Measurements from ENCODE around the gene ZDHHC3. TPM values are rescaled to one million over a fixed set of nuclear protein-coding genes. Genes with fewer than 3 reads are reported as not detected.
"Not testable (repeated sequence)": the region's sequence is repeated elsewhere in the genome, so short reads cannot be mapped to it uniquely, and the experiment has no call there.

The ZDHHC3 gene
- total RNA-seq, 6 donors from 2014 or later: 98.0 to 179 (median 115) TPM

DNA sequence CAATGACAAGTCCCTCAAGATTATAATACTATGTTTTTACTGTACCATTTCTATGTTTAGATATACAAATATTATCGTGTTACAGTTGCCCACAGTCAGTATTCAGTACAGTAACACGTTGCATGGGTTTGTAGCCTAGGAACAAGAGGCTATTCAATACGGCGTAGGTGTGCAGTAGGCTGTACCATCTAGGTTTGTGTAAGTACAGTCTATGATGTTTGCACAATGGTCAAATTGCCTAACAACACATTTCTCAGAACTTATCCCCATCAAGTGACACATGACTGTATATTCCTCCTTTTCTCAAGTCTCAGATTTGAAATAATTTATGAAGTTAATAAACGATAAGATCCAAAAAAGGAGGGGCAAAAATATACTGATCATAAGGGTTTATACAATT is 21.7 kb downstream of the ZDHHC3 start:
- DNase-seq (peak in 1 of 2 donors; percentile 39), ATAC-seq (ENCODE audit: low FRiP score in 2 of 2) (peak; percentile 60)
- TF ChIP-seq, protein P1, sequence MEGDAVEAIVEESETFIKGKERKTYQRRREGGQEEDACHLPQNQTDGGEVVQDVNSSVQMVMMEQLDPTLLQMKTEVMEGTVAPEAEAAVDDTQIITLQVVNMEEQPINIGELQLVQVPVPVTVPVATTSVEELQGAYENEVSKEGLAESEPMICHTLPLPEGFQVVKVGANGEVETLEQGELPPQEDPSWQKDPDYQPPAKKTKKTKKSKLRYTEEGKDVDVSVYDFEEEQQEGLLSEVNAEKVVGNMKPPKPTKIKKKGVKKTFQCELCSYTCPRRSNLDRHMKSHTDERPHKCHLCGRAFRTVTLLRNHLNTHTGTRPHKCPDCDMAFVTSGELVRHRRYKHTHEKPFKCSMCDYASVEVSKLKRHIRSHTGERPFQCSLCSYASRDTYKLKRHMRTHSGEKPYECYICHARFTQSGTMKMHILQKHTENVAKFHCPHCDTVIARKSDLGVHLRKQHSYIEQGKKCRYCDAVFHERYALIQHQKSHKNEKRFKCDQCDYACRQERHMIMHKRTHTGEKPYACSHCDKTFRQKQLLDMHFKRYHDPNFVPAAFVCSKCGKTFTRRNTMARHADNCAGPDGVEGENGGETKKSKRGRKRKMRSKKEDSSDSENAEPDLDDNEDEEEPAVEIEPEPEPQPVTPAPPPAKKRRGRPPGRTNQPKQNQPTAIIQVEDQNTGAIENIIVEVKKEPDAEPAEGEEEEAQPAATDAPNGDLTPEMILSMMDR (IDR thresholded peaks at IDR 0.05): no peak
- peak in 2 of 4 donors; percentile 38 to 78 for TF ChIP-seq EP300 (IDR thresholded peaks at IDR 0.05)
- TF ChIP-seq POLR2AphosphoS5 (IDR thresholded peaks at IDR 0.05): peak in 1 of 2 donors; percentile 31
- no peak for TF ChIP-seq POLR2A (IDR thresholded peaks at IDR 0.05)
- Histone ChIP-seq H3K27ac (peak overlapping the region in 3 of 4 donors; percentile 55 to 83 (median 79)), H3K4me1 (peaks cover 22 to 36% (median 27%) of the 10 kb centered on the region in 4 donors), H3K36me3 (peaks cover 0 to 35% (median 10%) of the 10 kb centered on the region in 4 donors), H3K9me3 (no peaks in the 10 kb centered on the region), H3K4me3 (no peak overlapping the region), H3K27me3 (no peaks in the 10 kb centered on the region)
- 51 to 63% methylated on average over 5 of the region's 5 CpGs for WGBS, 2 donors

DNA sequence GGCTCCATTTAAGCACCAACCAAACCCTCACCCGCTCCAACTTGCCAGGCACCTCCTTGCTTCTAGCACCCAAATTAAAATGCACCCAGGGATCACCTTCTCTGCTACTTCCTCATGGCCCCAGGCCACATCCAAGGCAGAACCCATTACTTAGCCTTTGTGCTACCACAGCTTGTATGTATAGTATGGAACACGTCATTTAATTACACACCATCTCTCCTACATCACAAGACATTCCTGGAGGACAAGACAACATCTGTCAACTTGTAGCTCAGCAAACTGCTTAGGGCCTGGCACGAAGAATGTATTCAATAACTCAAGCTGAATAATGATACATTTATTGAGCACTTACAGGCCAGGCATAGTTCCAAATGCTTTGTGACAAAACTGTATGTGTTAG is 23.3 kb downstream of the ZDHHC3 start:
- no peak overlapping the region for H3K27ac ChIP-seq
- H3K4me3 ChIP-seq: no peak overlapping the region
- TF ChIP-seq, protein P1 (IDR thresholded peaks at IDR 0.05): no peak
- TF ChIP-seq POLR2A (IDR thresholded peaks at IDR 0.05): no peak
- no peak for TF ChIP-seq POLR2AphosphoS5 (IDR thresholded peaks at IDR 0.05)
- TF ChIP-seq EP300 (IDR thresholded peaks at IDR 0.05): no peak
- ATAC-seq (ENCODE audit: low FRiP score in 2 of 2): no peak
- peaks cover 22 to 32% (median 23%) of the 10 kb centered on the region in 4 donors for H3K4me1 ChIP-seq
- H3K9me3 ChIP-seq: no peaks in the 10 kb centered on the region
- DNase-seq: no peak
- 96 to 100% methylated on average over 3 of the region's 3 CpGs for WGBS, 2 donors
- H3K36me3 ChIP-seq: peaks cover 0 to 19% (median 3%) of the 10 kb centered on the region in 4 donors
- H3K27me3 ChIP-seq: no peaks in the 10 kb centered on the region

DNA sequence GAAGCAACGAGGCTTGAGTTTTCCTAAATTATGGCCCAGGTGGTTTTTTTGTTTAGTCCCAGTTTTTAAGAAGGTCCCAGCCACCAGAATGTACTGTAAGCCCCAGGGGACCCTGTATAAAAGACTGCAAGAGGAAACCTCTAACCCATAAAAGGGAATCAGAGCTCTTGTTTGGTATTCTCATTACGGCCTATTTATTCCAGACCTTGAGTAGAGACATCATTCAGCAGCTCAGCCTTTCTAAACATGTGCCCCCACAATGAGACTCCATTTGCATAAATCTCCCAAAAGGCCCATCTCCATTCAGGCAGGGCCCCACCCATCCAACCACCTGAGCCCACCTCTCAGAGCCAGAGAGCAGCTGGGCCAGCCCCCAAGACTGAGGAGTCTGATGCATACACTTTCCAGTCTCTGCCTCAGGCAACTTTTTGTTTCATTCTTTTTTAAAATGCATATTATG is 25.7 kb downstream of the ZDHHC3 start:
- WGBS, 2 donors: 86 to 95% methylated on average over 2 of the region's 2 CpGs
- Histone ChIP-seq H3K27ac (no peak overlapping the region), H3K9me3 (no peaks in the 10 kb centered on the region), H3K27me3 (no peaks in the 10 kb centered on the region), H3K36me3 (peaks cover 0 to 17% (median 3%) of the 10 kb centered on the region in 4 donors), H3K4me3 (no peak overlapping the region), H3K4me1 (peaks cover 6 to 16% (median 12%) of the 10 kb centered on the region in 4 donors)
- DNase-seq (no peak), ATAC-seq (ENCODE audit: low FRiP score in 2 of 2) (no peak)
- no peak for TF ChIP-seq POLR2AphosphoS5 (IDR thresholded peaks at IDR 0.05)
- TF ChIP-seq EP300 (IDR thresholded peaks at IDR 0.05): no peak
- no peak for TF ChIP-seq POLR2A (IDR thresholded peaks at IDR 0.05)
- TF ChIP-seq, protein P1 (IDR thresholded peaks at IDR 0.05): no peak

DNA sequence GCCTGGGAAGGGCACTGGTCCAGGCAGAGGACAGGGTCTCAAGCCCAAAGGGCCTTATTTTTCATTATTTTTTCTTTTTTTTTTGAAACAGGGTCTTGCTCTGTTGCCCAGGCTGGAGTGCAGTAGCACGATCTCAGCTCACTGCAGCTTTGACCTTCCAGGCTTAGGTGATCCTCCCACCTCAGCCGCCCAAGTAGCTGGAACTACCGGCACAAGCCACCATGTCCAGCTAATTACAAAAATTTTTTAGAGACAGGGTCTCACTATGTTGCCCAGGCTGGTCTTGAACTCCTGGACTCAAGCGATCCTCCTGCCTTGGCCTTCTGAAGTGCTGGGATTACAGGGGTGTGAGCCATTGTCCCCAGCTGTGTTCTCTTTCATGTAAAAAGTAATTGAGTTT is 26.2 kb downstream of the ZDHHC3 start:
- H3K9me3 ChIP-seq; H3K27me3 ChIP-seq; DNase-seq; H3K4me3 ChIP-seq; ATAC-seq (ENCODE audit: low FRiP score in 2 of 2); H3K27ac ChIP-seq: not testable (repeated sequence)
- 99 to 100% methylated on average over 4 of the region's 4 CpGs for WGBS, 2 donors
- peaks cover 0 to 22% (median 7%) of the 10 kb centered on the region in 4 donors for H3K36me3 ChIP-seq
- peaks cover 3 to 10% (median 7%) of the 10 kb centered on the region in 4 donors for H3K4me1 ChIP-seq

DNA sequence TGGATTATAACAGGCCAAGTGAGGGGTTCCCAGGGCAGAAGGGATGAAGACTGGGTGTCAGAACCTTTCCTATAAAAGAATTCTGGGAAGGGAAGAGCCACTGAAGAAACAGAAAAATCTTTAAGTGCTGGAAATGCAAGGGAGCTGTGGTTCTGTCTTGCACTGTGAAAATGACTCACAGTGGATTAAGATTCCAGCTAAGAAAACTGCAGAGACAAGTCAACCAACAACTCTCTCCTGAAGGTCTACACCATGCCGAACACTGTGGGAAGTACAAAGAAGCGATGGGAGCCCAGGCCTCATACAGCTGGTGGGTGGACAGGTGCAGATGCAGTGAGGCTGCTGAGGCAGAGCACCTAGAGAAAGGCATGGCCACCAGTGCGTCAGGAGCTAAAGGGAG is 27.7 kb downstream of the ZDHHC3 start:
- no peak for ATAC-seq (ENCODE audit: low FRiP score in 2 of 2)
- H3K9me3 ChIP-seq: no peaks in the 10 kb centered on the region
- H3K27ac ChIP-seq: no peak overlapping the region
- H3K27me3 ChIP-seq: no peaks in the 10 kb centered on the region
- no peak overlapping the region for H3K4me3 ChIP-seq
- TF ChIP-seq EP300 (IDR thresholded peaks at IDR 0.05): no peak
- no peak for TF ChIP-seq POLR2AphosphoS5 (IDR thresholded peaks at IDR 0.05)
- TF ChIP-seq, protein P1 (IDR thresholded peaks at IDR 0.05): no peak
- no peak for TF ChIP-seq POLR2A (IDR thresholded peaks at IDR 0.05)
- H3K4me1 ChIP-seq: peaks cover 0 to 4% (median 2%) of the 10 kb centered on the region in 4 donors
- peaks cover 0 to 28% (median 15%) of the 10 kb centered on the region in 4 donors for H3K36me3 ChIP-seq
- no peak for DNase-seq
- WGBS, 2 donors: 96 to 98% methylated on average over 3 of the region's 3 CpGs
